ENCODE measurements around the gene P2RY6.
"Not testable (repeated sequence)": the region's sequence is repeated elsewhere in the genome, so short reads cannot be mapped to it uniquely, and the experiment has no call there.

The P2RY6 gene

DNA sequence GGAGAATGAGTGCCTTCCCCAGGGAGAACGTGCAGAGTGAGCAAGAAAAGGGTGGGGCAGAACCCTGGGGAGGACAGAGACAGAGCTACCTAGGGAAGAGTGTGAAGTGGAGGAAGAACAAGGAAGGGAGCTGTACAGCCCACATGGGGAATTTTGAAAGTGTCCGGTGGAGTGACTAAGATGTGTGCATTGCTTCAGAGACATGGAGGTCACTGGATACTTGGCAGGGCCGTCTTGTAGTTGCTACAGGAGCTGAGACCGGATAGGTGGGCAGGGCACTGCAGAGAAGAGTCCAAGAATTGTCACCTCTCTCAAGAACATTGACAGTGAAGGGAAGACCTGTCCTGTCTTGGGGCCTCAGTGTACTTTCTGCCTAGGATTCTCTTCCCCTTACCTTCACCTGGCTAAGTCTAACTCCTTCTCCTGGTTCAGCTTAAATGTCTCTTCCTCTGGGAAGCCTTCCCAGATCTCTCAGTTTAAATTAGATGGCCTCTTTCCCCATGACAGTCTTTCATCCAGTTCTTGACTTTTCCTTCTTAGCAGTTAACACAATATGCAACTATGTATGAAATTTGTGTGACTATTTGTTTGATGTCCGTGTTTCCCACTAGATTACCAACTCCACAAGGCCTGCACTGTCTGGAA is 9.2 kb upstream of the P2RY6 start:
- no peak for DNase-seq

GRCh38 chr11:73263640-73264039 is 8.5 kb upstream of the P2RY6 start:
- no peak for DNase-seq

GRCh38 chr11:73265278-73265810 is 6.8 kb upstream of the P2RY6 start:
- no peak for DNase-seq

GRCh38 chr11:73265853-73266645 is 6.1 kb upstream of the P2RY6 start:
- DNase-seq, result no peak

DNA sequence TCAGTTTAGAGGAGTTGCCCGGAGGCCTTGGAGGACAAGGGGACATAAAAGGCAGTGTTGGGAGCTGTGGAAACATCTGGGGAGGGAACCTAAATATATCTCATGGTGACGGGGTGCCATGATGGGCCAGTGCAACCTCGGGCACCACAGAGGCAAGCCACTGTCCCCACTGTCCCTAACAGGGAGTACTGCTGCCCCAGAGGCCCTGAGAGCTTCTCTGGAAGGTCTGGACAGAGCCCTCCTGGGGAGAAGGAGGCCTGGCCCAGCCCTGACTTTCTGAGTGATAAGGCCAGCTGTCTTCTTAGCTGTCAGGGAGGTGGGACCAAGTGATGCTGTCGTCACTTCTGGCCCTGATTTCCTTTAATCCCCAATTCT is 5.5 kb upstream of the P2RY6 start:
- DNase-seq, result no peak

- DNase-seq, result no peak
Measured at GRCh38 chr11:73267122-73267846, 4.9 kb upstream of the P2RY6 start.

- no peak for DNase-seq
Measured at GRCh38 chr11:73267906-73268540, 4.1 kb upstream of the P2RY6 start.

- no peak for DNase-seq
Measured at GRCh38 chr11:73268671-73269271, 3.4 kb upstream of the P2RY6 start.

- DNase-seq, result no peak
Measured at GRCh38 chr11:73269459-73270015, 2.6 kb upstream of the P2RY6 start.

GRCh38 chr11:73270016-73270854 is 1.9 kb upstream of the P2RY6 start:
- DNase-seq, result no peak

DNA sequence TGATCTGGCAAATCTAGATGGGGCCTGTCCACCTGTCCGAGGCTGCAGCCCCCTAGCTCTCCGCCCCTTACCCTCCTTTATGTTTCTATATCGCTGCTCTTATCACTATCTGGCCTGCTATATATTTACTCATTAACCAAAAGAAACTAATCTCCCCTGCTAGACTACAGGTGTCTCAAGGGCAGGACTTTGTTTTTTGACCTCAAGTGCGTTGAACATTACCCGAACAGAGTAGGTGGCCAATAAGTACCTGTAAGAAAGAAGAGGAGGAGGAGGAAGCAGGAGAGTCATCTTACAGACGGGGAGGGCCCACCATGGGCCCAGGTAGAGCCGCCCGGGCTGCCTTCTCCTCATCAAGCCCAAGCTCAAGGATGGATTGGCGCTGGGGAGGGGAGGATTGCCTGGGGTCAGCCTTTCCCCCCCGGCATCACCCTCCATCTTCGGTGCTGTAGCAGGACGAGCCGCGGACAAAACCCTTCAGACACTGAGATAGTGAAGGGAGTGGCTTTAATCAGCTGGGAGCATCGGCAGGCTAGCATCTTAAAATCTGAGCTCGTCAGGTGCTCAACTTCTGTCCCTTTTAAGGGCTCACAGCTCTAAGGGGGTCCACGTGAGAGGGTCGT is 1.2 kb upstream of the P2RY6 start:
- DNase-seq, result no peak

DNA sequence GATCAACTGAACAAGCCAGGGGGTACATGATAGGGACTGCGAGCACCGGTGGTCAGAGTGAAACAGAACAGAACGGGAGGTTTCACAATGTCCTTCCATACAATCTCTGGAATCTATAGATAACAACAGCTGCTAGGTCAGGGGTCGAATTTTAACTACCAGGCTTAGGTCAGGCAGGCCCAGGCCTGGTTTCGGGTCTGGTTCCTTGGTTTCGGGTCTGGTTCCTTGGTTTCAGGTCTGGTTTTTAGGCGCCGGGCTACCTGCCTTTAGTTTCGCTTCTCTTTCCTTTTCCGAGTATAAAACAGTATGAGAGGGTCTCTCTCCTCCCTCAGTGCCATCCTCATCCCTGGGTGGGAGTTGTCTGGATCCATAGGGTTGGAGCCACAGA is 666 bp upstream of the P2RY6 start:
- DNase-seq, result not testable (repeated sequence)

DNA sequence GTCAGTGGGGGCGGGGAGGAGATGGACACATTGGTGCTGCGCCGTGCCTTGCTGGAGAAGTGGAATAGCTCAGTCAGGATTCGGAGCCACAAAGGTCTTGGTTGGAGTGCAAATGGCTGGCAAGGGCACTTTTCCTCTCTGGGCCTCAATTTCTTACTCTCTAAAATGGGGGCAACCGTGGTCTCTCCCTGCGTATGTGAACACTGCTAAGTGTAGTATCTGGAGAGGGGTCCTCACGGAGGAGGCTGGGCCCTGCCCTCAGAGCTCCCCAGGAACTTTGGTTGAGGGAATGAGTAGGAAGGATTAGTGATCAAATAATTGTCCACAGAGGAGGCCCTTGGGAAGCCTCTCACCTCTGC is 521 bp downstream of the P2RY6 start:
- no peak for DNase-seq

DNA sequence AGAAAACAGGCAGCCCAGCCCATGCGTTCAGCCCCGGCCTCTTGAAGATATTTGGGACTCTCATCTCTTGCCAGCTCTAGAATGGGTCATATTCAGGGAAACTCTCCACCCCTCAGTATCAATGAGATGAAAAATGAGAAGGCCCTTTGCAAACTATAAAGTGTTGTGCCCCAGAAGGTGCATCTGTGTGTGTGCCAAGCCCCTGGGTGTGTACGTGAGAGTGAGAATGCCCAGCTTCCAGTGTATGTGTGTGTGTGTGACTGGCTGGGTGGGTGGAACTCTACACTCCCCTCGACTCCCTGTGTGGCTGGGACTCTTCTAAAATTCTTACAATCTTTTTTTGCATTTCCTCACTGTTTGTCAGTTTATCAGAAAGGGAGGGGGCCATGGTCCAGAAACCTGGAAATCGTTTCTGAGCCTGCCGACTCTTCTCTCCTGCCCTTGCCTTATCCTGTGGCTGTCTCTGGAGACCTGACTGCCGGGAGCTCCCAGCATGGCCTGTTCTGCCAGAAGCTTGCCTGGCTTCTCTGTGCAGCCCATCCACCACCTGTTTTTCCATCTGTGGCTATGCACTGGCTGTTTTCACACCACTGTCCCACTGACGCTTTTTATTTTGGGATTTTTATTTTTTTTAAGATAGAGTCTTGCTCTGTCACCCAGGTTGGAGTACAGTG is 1.2 kb downstream of the P2RY6 start:
- no peak for DNase-seq

DNA sequence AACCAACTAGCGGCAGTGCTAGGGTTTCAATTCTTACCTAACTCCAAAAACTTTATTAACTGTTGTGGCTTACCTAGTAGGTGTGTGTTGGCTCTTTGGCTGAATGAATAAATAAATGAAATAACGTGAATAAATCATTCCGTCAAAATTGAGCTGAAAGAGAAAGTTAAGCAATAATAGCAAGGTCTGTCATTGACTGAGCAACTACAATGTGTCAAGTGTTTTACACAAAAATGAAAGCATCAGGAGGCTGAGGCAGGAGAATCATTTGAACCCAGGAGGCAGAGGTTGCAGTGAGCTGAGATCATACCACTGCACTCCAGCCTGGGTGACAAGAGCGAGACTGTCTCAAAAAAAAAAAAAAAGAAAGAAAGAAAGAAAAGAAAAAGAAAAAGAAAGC is 2.1 kb downstream of the P2RY6 start:
- DNase-seq, result not testable (repeated sequence)

DNA sequence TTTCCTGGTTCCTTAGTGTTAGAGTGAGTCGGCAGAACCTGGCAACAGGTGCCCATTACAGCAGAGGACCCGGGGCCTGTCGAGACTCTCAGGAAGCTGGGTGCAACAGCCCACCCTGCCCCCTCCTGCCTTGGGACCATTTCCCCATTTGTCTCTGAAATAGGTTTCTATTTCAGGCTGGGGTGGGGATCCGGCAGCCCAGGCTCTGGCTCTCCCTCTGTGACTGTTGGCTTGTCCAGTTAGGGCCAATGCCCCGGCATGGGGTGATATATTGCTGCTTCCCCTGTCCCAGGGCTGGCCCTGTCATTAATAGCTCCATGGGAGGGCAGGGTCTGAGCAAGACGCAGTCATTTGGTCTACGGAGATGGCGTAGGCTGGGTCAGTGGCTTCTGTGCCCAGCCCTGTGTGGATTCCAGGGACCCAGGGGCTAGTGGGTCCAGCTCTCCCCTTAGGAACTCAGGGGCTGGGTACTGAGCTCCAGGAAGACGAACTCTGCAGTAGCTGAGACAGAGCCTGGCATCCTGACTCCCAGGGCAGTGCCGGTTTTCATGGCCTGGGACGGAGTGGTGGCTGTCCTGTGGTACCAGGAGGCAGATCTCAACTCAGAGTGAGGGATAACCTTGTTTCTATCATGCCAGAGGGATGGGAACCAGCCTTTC is 2.7 kb downstream of the P2RY6 start:
- no peak for DNase-seq

DNA sequence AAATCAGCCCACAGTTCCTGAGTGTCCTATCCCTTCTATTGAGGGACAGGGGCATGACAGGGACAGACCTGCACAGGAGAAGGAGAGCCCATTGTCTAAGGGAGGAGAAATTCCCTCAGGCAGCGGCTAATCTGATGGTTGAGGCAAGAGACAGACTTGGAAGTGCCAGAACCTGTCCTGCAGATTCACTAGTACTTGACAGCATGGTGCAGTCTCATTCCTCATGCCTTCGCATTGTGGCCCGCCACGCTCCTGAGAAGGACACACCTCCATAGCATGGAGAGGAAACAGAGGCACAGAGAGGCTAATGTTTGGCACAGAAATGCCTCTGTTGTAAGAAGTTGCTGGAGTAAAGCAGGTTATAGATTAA is 3.2 kb downstream of the P2RY6 start:
- DNase-seq, result no peak

DNA sequence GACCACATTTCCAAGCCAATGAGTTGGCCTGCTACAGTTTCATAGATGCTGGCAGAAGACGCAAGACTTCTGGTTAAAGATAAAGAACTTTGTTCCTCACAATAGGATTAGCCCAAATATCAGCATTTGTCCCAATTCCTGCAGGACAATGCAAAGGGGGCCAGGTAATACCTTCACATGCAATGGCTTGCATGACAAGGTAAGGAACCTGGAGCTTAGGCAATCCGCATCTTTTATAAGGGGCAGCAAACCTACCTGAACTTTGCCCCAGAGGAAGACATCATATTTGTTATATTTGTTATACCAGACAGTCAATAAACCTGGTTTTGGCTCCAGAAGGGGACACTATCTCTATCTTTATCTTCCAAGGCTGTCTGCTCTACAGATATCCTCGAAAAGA is 5.3 kb downstream of the P2RY6 start:
- no peak for DNase-seq

GRCh38 chr11:73280626-73281025 is 8.5 kb downstream of the P2RY6 start:
- no peak for DNase-seq

DNA sequence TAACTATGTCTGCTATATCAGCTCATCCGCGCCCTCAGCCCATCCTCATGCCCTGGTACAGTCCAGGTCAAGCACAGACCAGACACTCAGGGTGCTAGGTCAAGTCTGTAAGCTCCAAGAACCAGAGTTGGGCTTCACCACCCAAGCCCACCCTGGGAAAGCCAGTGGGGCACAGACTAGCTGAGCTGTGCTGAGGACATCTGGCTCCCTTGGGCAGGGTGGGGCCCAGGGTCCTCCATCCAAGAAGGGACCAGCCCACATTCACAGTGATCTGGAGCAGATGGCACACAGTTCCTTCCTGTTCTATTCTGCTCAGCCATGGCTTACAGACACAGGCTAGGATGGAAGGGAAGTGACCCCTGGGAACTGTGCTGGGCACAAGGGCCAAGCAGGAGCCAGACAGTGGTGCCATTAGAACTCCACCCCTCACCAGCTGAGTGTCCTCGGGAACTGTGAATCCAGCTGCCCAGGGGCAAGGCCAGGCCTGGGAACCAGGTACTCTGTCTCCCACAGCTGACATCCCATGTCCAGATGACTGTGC is 9.1 kb downstream of the P2RY6 start:
- no peak for DNase-seq
